ENCODE results near the gene METTL13. TPM values are rescaled to one million over a fixed set of nuclear protein-coding genes. Genes with fewer than 3 reads are reported as not detected.

METTL13 gene
- total and polyA plus RNA-seq, 9 of the 15 experiments (the other 6 are each of a cell fraction or from before 2014, with no cell fraction given): 18.9 to 78.9 (median 54.9) TPM

GRCh38 chr1:171753182-171753581 is 28.3 kb upstream of the METTL13 start:
- Histone ChIP-seq H3K9me3 (replicated peaks; ENCODE audit: control insufficient read depth, insufficient read depth, low read depth, low read length) (0 out of 2 replicates have a peak, but pooled peaks cover 4% of the 10 kb centered on the region), H3K9ac (ENCODE audit: insufficient read depth in 1 of 2, low read depth in 2 of 2, low read length in 2 of 2) (peak overlapping the region in 1 of 2 experiments; percentile 7; a peak in 1 of 4 replicates), H3K9me1 (ENCODE audit: control insufficient read depth, insufficient read depth, low read length) (no peaks in the 10 kb centered on the region), H2AFZ (ENCODE audit: low read depth, low read length) (peak overlapping the region; percentile 87), H3K27ac (ENCODE audit: extremely low read depth, low read depth, low read length) (peak overlapping the region; percentile 13; the same call in 1 of the 3 replicates), H4K20me1 (replicated peaks; ENCODE audit: control insufficient read depth, insufficient read depth, low read length) (no peaks in the 10 kb centered on the region), H3K79me2 (ENCODE audit: control insufficient read depth, insufficient read depth, low read length) (no peaks in the 10 kb centered on the region), H3K36me3 (ENCODE audit: control insufficient read depth, insufficient read depth, low read length) (no peaks in the 10 kb centered on the region), H3K4me2 (ENCODE audit: insufficient read depth, low read length) (no peak overlapping the region; the same call in 1 of the 2 replicates), H3K4me3 (no peak overlapping the region), H3K4me1 (replicated peaks in 1 of 2; ENCODE audit: control insufficient read depth in 2 of 2, insufficient read depth in 2 of 2, low read length in 2 of 2) (peaks cover 16 to 24% of the 10 kb centered on the region in 2 experiments), H3K27me3 (ENCODE audit: control insufficient read depth in 2 of 2, insufficient read depth in 2 of 2, low read length in 2 of 2) (no peaks in the 10 kb centered on the region)
- FAIRE-seq: no peak
- 77% methylated on average over 2 of the region's 2 CpGs for WGBS (ENCODE audit: insufficient coverage, low coverage, missing lambda C conversion rate)
- in situ Hi-C loops (cut with MboI): no loop called here
- no peak for DNase-seq (ENCODE audit: extremely low read depth in 1 of 4, low spot score in 3 of 4)
- POLR2A ChIA-PET: interaction anchor here (3.8 kb wide), 1 partner anchor 10 kb away, joined by 24 read pairs; the partner anchor contains the start of gene VAMP4
- peak; percentile 92 for TF ChIP-seq ZNF512 (tag; IDR thresholded peaks at IDR 0.05)
- no peak for TF ChIP-seq GATAD2A (IDR thresholded peaks at IDR 0.05)
- 0 out of 2 replicates have a peak, but pooled peaks have one; percentile 9 for TF ChIP-seq THRA (IDR thresholded peaks at IDR 0.05)
- intact Hi-C loops (cut with micrococcal nuclease): no loop called here
- no peak for ATAC-seq
- CTCF ChIA-PET (ENCODE audit: low intra/inter-chr PET ratio): no interaction called here
- BruUV-seq (replicated peaks): no TSS peak
